Activated naive CD8-positive, alpha-beta T cell treated with anti-CD3 and anti-CD28 coated beads, Interleukin-2, amount 50 U/mL, for 16 hours (primary cell): ENCODE data around the gene GALR3.

ENCODE experiments used
- DNase-seq: peaks from one replicate; pipeline ENCODE4 v3.0.0-alpha.2; 2020; ENCODE audit warnings: low read depth, low spot score

The GALR3 gene

DNA sequence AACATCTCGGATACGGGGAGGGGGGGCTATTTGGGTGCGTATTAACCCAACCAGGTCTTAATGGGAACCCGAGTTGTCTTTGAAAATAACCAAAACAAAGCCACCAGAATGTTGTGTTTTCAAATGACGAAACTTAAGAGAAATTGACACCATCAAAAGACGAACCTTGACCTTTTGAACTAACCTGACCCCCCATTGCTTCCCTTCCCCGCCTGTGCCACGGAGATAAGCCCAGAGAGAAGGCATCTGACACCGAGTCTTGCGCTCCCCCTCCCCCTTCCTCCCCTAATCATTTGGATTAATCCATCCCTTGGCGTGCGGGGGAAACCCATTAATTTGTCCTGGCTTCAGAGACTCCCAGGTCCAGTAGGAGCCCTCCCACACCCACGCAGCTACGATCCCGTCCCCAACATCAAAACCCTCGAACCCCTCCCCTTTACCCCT is 20.0 kb upstream of the GALR3 start:
- DNase-seq, result no peak

GRCh38 chr22:37803639-37804351 is 19.4 kb upstream of the GALR3 start:
- DNase-seq, result no peak

GRCh38 chr22:37804352-37804880 is 18.8 kb upstream of the GALR3 start:
- no peak for DNase-seq

GRCh38 chr22:37804881-37805809 is 18.0 kb upstream of the GALR3 start:
- peak; percentile 32 for DNase-seq

- no peak for DNase-seq
These were observed 17.3 kb upstream of the GALR3 start for GRCh38 chr22:37805810-37806277.

GRCh38 chr22:37806409-37807333 is 16.5 kb upstream of the GALR3 start:
- DNase-seq, result no peak

DNA sequence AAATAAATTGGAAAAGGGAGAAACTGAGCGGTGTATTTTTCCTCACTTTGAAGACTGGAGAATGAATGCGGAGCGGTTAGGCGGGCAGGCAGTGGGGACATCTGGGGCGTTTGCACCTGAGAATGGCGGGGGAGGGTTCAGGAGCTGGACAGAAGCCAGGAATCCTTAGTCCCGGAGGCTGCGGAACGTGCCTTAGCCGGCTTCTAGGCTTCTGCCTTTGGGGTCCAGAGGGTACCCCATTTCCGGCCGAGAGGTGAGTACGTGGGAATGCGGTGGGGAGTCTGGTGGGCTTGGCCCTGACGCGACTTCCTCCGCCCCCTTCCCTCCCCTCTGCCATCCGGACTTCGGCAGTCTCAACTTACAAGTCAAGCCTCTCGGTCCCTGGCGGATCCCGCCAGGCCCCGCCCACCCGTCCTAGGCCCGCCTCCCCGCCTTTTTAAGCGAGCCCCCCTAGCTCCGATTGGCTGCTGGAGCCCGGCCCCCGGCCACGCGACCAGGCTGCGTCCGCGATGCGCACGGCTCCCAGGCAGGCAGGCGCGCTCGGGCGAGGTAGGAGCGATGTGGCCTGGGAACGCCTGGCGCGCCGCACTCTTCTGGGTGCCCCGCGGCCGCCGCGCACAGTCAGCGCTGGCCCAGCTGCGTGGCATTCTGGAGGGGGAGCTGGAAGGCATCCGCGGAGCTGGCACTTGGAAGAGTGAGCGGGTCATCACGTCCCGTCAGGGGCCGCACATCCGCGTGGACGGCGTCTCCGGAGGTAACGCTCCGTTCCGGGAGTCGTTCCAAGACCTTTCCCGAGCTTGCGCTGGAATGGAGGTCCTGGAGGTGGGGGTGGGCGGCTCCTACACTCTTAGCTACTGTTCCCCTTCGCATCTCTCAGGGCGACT is 15.5 kb upstream of the GALR3 start, which contains the start of gene GCAT:
Gene GCAT, plus strand, starts transcription at position 525 of the 884 bp plus-strand sequence. Its CDS starts 34 bp downstream, at position 559.
- DNase-seq, result peak; percentile 83

GRCh38 chr22:37808294-37808657 is 14.9 kb upstream of the GALR3 start:
- no peak for DNase-seq

DNA sequence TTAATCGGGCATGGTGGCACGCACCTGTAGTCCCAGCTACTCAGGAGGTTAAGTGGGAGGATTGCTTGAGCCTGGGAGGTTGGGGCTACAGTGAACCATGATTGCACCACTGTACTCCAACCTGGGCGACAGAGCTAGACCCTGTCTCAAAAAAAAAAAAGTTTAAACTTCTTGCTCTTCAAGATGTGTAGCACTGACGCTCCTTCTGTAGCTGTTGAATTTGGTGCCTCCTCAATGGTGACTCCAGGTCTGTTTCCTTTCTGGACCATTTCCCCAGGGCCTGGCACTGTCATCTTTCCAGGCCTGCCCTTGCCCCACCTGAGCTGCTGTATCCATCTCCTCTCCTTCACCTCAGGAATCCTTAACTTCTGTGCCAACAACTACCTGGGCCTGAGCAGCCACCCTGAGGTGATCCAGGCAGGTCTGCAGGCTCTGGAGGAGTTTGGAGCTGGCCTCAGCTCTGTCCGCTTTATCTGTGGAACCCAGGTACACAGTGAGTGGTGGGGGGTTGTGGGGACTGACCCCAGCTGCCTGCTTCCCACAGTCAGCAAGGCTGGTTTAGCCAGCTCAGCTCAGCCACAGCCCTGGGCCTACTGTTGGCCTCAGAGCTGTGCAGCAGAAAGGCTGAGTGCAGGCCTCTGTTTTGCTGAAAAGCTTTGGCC is 13.4 kb upstream of the GALR3 start:
- DNase-seq, result no peak

DNA sequence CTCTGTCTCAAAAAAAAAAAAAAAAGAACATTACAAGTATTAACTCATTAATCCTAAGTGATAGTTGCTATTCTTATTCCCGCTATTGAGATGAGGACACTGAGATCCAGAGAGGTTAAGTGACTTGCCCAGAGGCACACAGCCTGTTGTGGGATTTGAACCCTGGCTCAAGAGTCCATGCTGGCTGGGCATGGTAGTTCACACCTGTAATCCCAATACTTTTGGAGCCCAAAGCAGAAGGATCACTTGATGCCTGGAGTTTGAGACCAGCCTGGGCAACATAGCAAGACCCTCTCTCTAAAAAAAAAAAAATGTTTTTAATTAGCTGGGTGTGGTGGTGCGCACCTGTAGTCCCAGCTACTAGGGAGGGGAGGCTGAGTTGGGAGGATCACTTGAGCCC is 11.3 kb upstream of the GALR3 start:
- DNase-seq, result no peak

DNA sequence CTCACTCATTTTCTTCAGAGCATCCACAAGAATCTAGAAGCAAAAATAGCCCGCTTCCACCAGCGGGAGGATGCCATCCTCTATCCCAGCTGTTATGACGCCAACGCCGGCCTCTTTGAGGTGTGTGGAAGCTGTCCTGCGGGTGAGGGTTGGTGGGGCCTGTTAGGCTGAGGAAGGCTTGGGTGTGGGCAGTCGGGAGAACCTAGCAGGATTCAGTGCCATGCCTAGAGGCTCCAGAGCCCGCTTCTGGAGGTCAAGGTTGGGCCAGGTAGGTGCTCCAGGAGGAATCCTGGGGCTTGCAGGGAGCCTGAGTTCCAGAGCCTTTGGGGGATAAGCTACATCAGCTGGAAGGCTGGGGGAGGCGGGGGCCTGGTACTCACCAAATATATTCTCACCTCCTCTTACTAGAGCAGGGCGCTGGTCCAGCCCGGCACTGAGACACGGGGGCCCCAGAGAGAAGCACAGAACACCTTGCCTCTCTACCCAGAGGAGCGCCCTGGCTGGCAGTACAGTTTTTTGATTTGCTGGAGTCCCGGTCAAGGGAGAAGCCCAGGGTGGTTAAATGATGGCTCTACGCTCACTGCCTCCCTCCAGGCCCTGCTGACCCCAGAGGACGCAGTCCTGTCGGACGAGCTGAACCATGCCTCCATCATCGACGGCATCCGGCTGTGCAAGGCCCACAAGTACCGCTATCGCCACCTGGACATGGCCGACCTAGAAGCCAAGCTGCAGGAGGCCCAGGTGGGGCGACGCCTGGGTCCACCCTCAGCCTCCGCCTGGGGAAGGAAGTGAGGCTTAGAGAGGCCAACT is 10.1 kb upstream of the GALR3 start:
- DNase-seq, result no peak

GRCh38 chr22:37815593-37815992 is 7.6 kb upstream of the GALR3 start:
- no peak for DNase-seq

DNA sequence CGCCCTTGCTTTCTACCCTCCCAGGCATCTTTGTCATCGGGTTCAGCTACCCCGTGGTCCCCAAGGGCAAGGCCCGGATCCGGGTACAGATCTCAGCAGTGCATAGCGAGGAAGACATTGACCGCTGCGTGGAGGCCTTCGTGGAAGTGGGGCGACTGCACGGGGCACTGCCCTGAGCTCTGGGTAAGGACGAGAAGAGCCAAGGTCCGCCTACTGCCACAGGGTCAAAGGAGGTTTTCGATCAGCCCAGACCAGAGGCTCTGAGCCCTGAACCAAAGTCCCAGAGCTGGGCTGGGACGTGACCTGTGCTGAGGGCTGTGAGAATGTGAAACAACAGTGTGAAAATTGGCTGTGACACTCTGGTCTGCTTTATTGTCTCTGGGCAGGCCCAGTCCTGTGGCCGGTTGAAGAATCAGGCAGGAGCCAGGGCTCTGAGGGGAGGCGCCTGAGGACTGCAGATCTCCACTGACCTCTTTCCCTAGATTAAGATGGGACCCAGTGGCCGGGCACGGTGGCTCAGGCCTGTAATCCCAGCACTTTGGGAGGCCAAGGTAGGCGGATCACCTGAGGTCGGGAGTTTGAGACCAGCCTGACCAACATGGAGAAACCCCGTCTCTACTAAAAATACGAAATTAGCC is 6.5 kb upstream of the GALR3 start:
- no peak for DNase-seq

- DNase-seq, result peak; percentile 65
These were observed 5.3 kb upstream of the GALR3 start for GRCh38 chr22:37817705-37818408.

DNA sequence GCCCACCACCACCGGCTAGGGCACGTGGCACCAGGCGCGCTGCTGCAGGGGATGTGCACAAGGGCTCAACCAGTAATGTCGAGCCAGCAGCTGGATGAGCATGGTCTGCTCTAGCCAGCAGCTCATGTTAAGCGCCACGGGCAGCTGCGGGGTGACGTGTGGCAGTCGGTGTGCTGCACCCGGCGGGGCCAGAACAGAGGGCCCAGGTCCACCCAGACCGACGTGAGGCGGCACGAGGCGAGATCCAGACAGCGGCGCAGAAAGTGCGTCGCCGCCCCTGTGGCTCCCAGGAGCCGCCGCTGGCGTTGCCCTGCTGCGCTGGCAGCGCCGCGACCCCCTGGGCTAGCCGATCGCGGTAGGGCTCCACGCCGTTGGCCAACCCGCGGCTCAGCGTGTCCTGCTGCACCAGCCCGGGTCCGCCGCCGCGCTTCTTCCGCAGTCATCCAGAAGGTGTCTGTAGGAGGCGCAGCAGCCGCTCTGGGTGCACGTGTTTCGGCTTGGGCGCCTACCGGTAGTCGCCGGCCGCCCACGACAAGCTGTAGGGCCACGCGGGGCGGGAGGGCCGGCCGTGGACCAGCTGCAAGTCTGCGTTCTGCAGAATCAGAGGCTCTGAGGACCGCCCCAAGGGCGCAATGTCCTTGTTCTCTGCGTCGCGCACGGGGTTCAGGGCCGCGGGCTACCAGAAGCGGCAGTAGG is 4.6 kb upstream of the GALR3 start:
- peak; percentile 27 for DNase-seq

GRCh38 chr22:37819105-37819433 is 4.1 kb upstream of the GALR3 start:
- no peak for DNase-seq

GRCh38 chr22:37820350-37820749 is 2.8 kb upstream of the GALR3 start:
- DNase-seq, result no peak
